ENCODE measurements around the gene ACTRT3.

DNA sequence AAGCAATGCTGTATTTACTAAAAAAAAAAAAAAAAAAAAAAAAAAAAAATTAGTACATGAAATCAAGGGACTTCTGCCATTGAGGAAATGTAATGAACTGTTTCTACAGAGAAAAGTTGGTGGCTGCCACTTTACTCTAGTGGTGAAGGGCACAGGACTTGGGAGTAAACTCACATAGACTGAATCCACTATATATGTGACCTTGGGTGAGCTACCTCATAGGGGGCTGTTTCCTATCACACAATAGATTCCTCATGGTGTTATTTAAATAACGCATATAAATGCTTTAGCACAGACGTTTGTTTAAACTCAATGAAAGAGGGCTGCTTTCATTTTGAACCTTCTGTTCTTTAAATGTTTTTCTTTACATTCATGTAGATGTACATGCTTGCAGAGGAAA, 30.3 kb downstream of the ACTRT3 start:
- TF ChIP-seq, protein P1, sequence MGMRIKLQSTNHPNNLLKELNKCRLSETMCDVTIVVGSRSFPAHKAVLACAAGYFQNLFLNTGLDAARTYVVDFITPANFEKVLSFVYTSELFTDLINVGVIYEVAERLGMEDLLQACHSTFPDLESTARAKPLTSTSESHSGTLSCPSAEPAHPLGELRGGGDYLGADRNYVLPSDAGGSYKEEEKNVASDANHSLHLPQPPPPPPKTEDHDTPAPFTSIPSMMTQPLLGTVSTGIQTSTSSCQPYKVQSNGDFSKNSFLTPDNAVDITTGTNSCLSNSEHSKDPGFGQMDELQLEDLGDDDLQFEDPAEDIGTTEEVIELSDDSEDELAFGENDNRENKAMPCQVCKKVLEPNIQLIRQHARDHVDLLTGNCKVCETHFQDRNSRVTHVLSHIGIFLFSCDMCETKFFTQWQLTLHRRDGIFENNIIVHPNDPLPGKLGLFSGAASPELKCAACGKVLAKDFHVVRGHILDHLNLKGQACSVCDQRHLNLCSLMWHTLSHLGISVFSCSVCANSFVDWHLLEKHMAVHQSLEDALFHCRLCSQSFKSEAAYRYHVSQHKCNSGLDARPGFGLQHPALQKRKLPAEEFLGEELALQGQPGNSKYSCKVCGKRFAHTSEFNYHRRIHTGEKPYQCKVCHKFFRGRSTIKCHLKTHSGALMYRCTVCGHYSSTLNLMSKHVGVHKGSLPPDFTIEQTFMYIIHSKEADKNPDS (CRISPR knock-in tag; IDR thresholded peaks at IDR 0.05): no peak
- TF ChIP-seq CBX5 (CRISPR knock-in tag; IDR thresholded peaks at IDR 0.05; ENCODE audit: borderline replicate concordance): no peak
- no peak for TF ChIP-seq JUND (CRISPR knock-in tag; IDR thresholded peaks at IDR 0.05)
- TF ChIP-seq CEBPB (IDR thresholded peaks at IDR 0.05; ENCODE audit: borderline replicate concordance, low read depth, low read length): no peak
- TF ChIP-seq, protein P2, sequence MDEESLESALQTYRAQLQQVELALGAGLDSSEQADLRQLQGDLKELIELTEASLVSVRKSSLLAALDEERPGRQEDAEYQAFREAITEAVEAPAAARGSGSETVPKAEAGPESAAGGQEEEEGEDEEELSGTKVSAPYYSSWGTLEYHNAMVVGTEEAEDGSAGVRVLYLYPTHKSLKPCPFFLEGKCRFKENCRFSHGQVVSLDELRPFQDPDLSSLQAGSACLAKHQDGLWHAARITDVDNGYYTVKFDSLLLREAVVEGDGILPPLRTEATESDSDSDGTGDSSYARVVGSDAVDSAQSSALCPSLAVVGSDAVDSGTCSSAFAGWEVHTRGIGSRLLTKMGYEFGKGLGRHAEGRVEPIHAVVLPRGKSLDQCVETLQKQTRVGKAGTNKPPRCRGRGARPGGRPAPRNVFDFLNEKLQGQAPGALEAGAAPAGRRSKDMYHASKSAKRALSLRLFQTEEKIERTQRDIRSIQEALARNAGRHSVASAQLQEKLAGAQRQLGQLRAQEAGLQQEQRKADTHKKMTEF (CRISPR knock-in tag; IDR thresholded peaks at IDR 0.05): no peak
- TF ChIP-seq ZFP1 (CRISPR knock-in tag; IDR thresholded peaks at IDR 0.05): no peak
- TF ChIP-seq SRF (IDR thresholded peaks at IDR 0.05; ENCODE audit: low read depth, low read length): no peak
- TF ChIP-seq NFE2 (CRISPR knock-in tag; IDR thresholded peaks at IDR 0.05): no peak
- no peak for TF ChIP-seq ZNF574 (CRISPR knock-in tag; IDR thresholded peaks at IDR 0.05)
- TF ChIP-seq, protein P3, sequence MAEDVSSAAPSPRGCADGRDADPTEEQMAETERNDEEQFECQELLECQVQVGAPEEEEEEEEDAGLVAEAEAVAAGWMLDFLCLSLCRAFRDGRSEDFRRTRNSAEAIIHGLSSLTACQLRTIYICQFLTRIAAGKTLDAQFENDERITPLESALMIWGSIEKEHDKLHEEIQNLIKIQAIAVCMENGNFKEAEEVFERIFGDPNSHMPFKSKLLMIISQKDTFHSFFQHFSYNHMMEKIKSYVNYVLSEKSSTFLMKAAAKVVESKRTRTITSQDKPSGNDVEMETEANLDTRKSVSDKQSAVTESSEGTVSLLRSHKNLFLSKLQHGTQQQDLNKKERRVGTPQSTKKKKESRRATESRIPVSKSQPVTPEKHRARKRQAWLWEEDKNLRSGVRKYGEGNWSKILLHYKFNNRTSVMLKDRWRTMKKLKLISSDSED (CRISPR knock-in tag; IDR thresholded peaks at IDR 0.05): no peak
- no peak for TF ChIP-seq EP300 (IDR thresholded peaks at IDR 0.05; ENCODE audit: low read depth in 2 of 2, low read length in 2 of 2)
- TF ChIP-seq EP300 (CRISPR knock-in tag; IDR thresholded peaks at IDR 0.05; ENCODE audit: borderline replicate concordance): no peak
- TF ChIP-seq POLR2AphosphoS5 (IDR thresholded peaks at IDR 0.05; ENCODE audit: low read depth, low read length): no peak
